DOHH2 (cell line): ENCODE results near the gene PRR36.

Experiments
- EZH2phosphoT487 ChIP-seq: fragments of 200-600 bp; sonication (generic); IDR thresholded peaks from 2 replicates; pipeline ENCODE4 v1.6.1; 2017; ENCODE audit warnings: borderline replicate concordance, mild to moderate bottlenecking, antibody characterized with exemption, low read length, moderate library complexity, mixed read lengths
- TF ChIP-seq, protein P1 (sequence below): fragments of 200-600 bp; sonication (generic); IDR thresholded peaks from one replicate; pipeline ENCODE4 v1.5.1; 2014; ENCODE audit warnings: antibody characterized with exemption, mild to moderate bottlenecking, low read depth, low read length; ENCODE audit not compliant: poor library complexity, severe bottlenecking

DNA sequence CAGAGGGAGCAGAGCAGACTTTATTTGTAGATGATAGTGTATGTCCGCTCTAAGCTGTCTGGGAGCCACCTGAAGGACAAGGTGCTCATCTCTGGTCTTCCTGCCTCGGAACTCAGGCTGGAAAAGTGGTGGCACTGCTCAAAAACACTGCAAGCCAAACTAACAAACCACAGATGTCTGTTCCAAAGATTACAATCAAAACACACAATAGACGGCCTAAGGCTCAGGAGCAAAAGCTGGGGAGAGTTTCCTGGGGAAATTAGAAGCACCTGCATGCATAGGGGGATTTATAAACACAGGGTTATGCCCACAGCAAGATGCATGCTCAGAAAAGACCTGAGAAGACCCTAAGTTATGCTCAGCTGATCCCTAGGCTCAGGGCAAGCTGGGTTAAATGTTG, 53.6 kb downstream of the PRR36 start:
- TF ChIP-seq, protein P1, sequence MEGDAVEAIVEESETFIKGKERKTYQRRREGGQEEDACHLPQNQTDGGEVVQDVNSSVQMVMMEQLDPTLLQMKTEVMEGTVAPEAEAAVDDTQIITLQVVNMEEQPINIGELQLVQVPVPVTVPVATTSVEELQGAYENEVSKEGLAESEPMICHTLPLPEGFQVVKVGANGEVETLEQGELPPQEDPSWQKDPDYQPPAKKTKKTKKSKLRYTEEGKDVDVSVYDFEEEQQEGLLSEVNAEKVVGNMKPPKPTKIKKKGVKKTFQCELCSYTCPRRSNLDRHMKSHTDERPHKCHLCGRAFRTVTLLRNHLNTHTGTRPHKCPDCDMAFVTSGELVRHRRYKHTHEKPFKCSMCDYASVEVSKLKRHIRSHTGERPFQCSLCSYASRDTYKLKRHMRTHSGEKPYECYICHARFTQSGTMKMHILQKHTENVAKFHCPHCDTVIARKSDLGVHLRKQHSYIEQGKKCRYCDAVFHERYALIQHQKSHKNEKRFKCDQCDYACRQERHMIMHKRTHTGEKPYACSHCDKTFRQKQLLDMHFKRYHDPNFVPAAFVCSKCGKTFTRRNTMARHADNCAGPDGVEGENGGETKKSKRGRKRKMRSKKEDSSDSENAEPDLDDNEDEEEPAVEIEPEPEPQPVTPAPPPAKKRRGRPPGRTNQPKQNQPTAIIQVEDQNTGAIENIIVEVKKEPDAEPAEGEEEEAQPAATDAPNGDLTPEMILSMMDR: no peak
- TF ChIP-seq EZH2phosphoT487: no peak
